NCI-H2196 (cell line): ENCODE measurements around the gene GTF2H3.
"Not testable (repeated sequence)": the region's sequence is repeated elsewhere in the genome, so short reads cannot be mapped to it uniquely, and the experiment has no call there.

Source experiments
- DNase-seq: peaks from one replicate; lab custom pipeline; 2025; ENCODE audit not compliant: unreplicated experiment; lab: John Stamatoyannopoulos, UW

GTF2H3 gene

DNA sequence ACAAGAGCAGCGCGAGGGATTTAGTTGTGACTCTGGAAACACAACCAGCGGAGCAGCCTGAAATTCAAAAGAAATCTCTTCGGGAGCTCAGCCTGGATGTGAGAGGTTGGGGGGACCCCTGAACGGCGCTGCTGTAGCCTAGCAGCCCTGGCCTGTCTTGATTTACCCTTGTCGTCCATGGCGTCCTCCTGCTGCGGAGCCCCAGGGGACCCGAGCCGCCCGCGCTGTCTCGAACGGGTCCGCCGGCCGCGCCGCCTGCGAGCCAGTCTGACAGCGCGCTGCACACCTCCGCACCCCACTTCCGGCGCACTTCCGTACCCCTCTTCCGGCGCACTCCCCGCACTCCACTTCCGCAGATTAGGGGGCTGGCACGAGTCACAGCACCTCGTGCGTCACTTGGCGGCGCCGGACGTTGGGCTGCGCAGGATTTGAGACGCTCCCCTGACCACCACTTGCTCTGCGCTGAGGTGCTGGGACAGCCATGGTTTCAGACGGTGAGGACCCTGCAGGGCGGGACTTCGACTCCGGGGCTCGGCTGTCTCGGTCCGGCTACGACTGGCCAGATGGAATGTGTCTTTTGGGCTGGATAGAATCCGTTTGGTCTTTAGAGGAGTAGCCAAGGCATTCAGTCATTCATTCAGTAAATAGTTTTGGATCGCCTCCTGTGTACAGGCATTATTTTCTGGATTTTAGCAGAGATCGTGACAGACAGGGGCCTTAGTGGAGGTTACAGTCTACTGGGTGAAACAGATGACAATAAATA lies at the start of gene GTF2H3, which contains the start of gene EIF2B1:
GTF2H3 (plus strand) TSS at position 451 of the 763 bp plus-strand sequence; CDS start at position 482, 31 bp downstream.
EIF2B1 (minus strand) TSS at position 308 of the 763 bp plus-strand sequence; CDS start at position 179, 129 bp downstream.
- DNase-seq, result peak; percentile 97

DNA sequence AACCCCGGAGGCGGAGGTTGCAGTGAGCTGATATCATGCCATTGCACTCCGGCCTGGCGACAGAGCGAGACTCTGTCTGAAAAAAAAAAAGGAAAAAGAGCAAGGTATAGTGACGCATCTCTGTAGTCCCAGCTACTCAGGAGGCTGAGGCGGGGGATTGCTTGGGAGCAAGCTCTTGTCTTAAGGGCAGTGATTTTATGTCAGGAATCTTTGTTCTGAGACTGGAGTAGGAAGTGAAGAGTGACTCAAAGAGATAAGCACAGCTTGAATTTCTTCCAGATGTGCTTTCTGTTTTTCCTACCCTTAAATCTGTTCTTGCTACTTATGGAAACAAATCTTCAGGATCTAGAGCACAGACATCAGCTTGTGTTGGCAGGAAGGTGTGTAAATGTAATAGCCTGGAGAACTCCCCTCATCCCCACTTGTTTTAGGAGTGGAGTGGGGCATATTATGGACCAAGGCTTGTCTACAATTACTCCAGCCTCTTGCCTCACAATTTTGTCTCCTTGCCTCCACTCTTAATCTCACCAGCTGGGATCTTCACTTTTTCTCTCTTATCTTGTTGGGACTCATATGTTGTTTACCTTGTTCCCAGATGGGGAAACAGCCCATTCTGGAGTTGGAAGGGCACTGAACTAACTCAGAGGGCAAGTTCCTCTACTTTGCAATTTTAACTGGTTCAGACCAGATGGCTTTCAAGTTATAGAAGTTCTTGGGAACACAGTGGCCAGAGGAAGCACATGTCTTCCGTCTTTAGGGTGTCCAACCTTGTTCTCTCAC lies 41.7 kb upstream of the GTF2H3 start:
- no peak for DNase-seq

GRCh38 chr12:123595729-123596128 lies 37.9 kb upstream of the GTF2H3 start:
- no peak for DNase-seq

DNA sequence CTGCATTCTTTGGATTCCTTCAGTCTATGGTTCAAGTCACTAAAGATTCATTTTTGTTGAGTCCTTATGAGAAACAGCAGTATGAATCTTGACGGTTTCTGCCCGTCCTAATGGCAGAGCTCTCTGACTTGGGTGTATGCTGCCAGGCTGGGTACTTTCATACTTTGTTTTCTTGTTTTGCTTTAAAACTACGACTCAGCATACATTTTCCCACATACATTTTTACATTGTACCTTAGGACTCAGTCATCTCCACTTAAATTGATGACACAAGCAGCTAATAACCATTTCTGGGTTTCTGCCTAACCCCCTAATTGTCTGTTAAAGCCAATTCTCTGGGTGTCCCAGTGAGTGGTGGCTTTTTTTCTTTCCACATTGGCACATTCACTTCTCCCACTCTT lies 36.5 kb upstream of the GTF2H3 start:
- no peak for DNase-seq

DNA sequence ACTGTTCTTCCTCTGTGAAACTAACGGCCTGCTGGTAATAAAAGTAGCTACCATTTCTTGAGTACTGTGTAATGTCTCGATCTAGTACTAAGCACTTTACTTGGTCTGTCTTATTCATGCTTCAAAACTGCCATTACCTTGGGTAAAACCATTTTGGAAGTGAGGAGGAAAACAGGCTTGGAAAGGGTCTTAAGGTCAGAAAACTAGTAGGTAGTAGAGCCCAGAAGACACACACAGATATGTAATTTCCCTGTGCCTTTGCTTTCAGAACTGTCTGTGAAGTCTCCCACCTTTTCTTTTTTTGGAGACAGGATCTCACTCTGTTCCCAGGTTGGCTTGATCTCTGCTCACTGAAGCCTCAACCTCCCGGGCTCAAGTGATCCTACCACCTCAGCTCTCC lies 35.1 kb upstream of the GTF2H3 start:
- DNase-seq, result no peak

- no peak for DNase-seq
These were observed 34.3 kb upstream of the GTF2H3 start for GRCh38 chr12:123599310-123599709.

- DNase-seq, result no peak
These were observed 33.9 kb upstream of the GTF2H3 start for GRCh38 chr12:123599721-123600120.

- DNase-seq, result peak; percentile 92
These were observed 31.8 kb upstream of the GTF2H3 start, which contains the start of gene DDX55 for GRCh38 chr12:123601602-123602489. Gene DDX55, plus strand, starts transcription at chr12:123602099. Its CDS starts 50 bp downstream, at chr12:123602149.

DNA sequence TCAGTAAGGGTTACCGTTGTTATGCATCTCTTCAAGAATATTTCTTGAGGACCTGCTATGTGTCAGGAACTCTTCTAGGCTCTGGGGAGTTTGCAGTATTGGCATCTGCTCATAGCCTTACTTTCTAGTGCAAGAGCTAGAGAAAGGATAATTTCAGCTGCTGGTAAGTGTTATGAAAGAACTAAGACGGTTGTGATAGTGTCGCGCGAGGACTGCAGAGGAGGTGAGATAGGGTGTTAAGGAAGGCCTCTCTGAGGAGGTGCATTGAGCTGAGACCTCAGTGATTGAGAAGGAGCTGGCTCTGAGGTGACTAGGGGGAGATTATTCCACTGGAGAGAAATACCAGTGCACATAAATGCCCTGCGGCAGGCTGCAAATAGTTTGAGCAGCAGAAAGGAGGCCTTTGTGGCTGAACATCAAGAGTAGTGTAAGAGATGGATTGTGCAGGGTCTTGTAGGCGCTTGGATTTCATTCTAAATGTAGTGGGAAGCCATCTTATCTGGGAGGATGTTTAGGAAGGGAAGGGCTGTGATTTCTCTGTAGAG lies 30.9 kb upstream of the GTF2H3 start:
- no peak for DNase-seq

GRCh38 chr12:123603495-123603894 lies 30.1 kb upstream of the GTF2H3 start:
- DNase-seq, result not testable (repeated sequence)

GRCh38 chr12:123607756-123608155 lies 25.9 kb upstream of the GTF2H3 start:
- DNase-seq, result no peak

GRCh38 chr12:123608182-123608581 lies 25.4 kb upstream of the GTF2H3 start:
- no peak for DNase-seq

DNA sequence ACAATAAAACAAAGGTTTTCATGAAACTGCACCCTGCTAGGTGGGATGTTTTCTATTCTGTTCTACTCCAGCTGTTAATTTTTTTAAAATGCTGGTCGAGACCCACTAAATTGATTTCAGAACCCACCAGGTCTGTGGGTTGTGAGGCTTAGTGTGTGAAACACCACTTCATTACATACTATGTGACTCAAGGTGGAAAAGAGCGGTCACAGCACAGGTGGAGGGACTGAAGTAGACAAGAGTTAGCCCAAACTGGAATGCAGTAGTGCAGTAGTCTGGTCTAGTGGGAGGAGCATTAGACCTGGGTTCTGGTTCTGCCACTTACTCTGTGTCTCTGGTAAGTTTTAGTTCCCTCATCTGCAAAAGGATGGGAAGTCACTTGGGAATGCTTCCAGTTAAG lies 19.5 kb upstream of the GTF2H3 start:
- no peak for DNase-seq

GRCh38 chr12:123614531-123614930 lies 19.1 kb upstream of the GTF2H3 start:
- DNase-seq, result no peak

- no peak for DNase-seq
These were observed 16.5 kb upstream of the GTF2H3 start for GRCh38 chr12:123617144-123617543.

GRCh38 chr12:123617580-123617979 lies 16.0 kb upstream of the GTF2H3 start:
- DNase-seq, result no peak

DNA sequence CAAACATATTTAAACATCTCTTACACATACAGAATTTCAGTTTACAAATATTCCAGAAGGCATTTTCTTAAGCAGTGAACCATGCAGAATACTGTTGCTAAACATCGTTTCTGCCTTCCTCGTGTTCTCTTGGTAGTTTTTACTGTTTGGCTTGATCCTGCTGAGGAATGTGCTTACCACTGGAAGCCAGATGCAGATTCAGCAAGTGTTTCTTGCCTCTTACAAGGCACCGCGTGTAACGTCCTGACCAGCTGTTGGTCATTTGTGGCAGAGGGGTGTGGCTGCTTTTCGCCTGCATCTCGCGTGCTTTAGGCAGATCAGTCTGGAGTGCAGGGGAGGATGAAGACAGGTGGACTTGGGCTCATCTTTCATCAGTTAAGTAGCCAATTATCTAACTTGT lies 12.5 kb upstream of the GTF2H3 start:
- no peak for DNase-seq

DNA sequence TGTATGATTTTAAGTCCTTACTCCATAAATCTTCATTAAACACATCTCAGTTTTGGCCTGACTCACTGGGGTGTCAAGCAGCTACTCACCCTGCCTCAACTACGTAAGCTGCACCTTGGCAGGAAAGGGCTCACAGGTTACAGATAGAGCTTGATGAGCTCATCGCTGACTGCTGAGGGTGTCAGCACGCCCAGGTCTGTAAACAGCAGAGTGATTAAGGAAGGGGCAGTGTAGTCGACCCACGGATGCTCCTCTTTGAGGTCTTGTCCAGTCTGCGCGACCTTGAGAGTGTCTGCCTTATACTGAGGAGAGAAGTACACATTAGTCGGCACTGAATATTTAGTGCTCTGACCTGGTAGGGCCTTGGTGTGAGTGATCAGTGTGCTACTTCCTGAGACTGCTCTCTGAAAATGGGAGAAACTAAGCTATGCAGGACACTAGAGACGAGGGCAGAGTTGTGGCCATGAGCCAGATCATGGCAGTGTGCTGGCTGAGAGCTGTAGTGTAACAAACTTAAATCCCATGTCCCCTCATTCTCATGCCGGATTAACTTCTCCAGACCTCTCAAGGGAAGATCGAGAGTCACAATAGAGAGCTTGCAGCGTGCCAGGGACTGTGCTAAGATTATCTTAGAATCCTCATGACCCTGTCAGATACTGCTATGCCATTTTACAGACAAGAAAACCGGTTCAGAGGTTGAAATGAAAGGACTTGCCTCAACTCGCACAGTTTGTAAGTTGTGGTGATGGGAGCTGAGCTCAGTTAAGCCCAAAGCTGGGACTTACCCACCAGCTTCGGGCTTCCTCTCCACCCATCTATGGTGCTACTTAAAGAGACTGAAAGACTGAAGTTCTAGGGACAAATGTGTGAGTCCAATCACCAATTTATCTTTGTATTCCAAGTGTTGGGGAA lies 11.8 kb upstream of the GTF2H3 start:
- no peak for DNase-seq

- no peak for DNase-seq
These were observed 523 bp downstream of the GTF2H3 start for GRCh38 chr12:123634142-123634561.

DNA sequence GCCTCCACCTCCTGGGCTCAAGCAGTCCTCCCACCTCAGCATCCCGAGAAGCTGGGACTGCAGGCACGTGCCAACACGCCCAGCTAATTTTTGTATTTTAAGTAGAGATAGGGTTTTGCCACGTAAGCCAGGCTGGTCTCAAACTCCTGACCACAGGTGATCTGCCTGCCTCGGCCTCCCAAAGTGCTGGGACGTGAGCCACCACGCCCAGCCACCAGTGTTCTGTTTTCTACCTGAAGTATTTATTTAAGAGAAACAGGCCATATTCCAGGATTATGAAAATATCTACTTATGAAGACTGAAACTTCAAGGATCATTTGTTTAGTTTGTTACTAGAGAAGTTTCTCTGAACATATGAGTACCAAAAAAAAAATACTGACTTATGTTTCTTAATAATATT lies 10.3 kb downstream of the GTF2H3 start:
- DNase-seq, result no peak
